GM23338 (cell line): Measurements from ENCODE around the gene PIEZO2. TPM values are rescaled to one million over a fixed set of nuclear protein-coding genes. Genes with fewer than 3 reads are reported as not detected.

ENCODE experiments used
- ATAC-seq: fragments of 200-7000 bp; cut with Tn5 transposase; 3 replicates; pipeline ENCODE4 v1.9.1; 2020
- DNase-seq: peaks from one replicate; pipeline ENCODE4 v3.0.0-alpha.2; 2015; ENCODE audit warnings: low spot score
- H2AFZ ChIP-seq: fragments of 200-600 bp; sonication (generic); 2 replicates; pipeline ENCODE4 v1.8.0; 2016; ENCODE audit warnings: antibody characterized with exemption, mild to moderate bottlenecking, moderate library complexity
- H3F3A ChIP-seq: fragments of 200-600 bp; sonication (generic); replicated peaks from 2 replicates; pipeline ENCODE4 v1.8.0; 2017; ENCODE audit warnings: antibody characterized with exemption, mixed run types, low read depth
- H3K27ac ChIP-seq: fragments of 200-600 bp; sonication (generic); 2 replicates; pipeline ENCODE4 v1.6.1; 2016; ENCODE audit warnings: low read depth
- H3K27me3 ChIP-seq: fragments of 200-600 bp; sonication (generic); 2 replicates; pipeline ENCODE4 v1.8.0; 2016; ENCODE audit warnings: mild to moderate bottlenecking, mixed run types, moderate library complexity; ENCODE audit not compliant: insufficient read depth
- H3K36me3 ChIP-seq: fragments of 200-600 bp; sonication (generic); 2 replicates; pipeline ENCODE4 v1.8.0; 2016; ENCODE audit warnings: mild to moderate bottlenecking; ENCODE audit not compliant: insufficient read depth
- H3K4me1 ChIP-seq: fragments of 200-600 bp; sonication (generic); 2 replicates; pipeline ENCODE4 v1.8.0; 2016; ENCODE audit warnings: mild to moderate bottlenecking, moderate library complexity; ENCODE audit not compliant: insufficient read depth
- H3K4me2 ChIP-seq: fragments of 200-600 bp; sonication (generic); 2 replicates; pipeline ENCODE4 v1.7.1; 2017; ENCODE audit warnings: mixed run types
- H3K4me3 ChIP-seq: fragments of 200-600 bp; sonication (generic); 2 replicates; pipeline ENCODE4 v1.6.1; 2016; ENCODE audit warnings: mixed run types
- H3K79me2 ChIP-seq: fragments of 200-600 bp; sonication (generic); replicated peaks from 2 replicates; pipeline ENCODE4 v1.8.0; 2017; ENCODE audit warnings: mild to moderate bottlenecking; ENCODE audit not compliant: insufficient read depth
- H3K9me2 ChIP-seq: fragments of 200-600 bp; sonication (generic); 2 replicates; pipeline ENCODE4 v1.8.0; 2017; ENCODE audit not compliant: insufficient read depth
- H4K20me1 ChIP-seq: fragments of 200-600 bp; sonication (generic); replicated peaks from 2 replicates; pipeline ENCODE4 v1.8.0; 2017; ENCODE audit warnings: mild to moderate bottlenecking; ENCODE audit not compliant: insufficient read depth
- H3K27ac Mint-ChIP-seq: 2 replicates; pipeline ENCODE4 v1.8.0; 2020; ENCODE audit warnings: inconsistent platforms, mild to moderate bottlenecking, moderate library complexity, mixed read lengths
- H3K27me3 Mint-ChIP-seq: 3 replicates; pipeline ENCODE4 v1.8.0; 2022; ENCODE audit warnings: low read depth, mild to moderate bottlenecking, moderate library complexity, mixed read lengths, inconsistent platforms; ENCODE audit not compliant: insufficient read depth, poor library complexity
- H3K36me3 Mint-ChIP-seq: 3 replicates; pipeline ENCODE4 v1.8.0; 2021; ENCODE audit warnings: low read depth, mild to moderate bottlenecking, inconsistent platforms, moderate library complexity, mixed read lengths
- H3K4me1 Mint-ChIP-seq: 3 replicates; pipeline ENCODE4 v1.8.0; 2020; ENCODE audit warnings: mild to moderate bottlenecking, inconsistent platforms, mixed read lengths
- H3K4me3 Mint-ChIP-seq: 3 replicates; pipeline ENCODE4 v1.8.0; 2021; ENCODE audit warnings: moderate library complexity, mild to moderate bottlenecking, inconsistent platforms, mixed read lengths
- H3K9me3 Mint-ChIP-seq: 3 replicates; pipeline ENCODE4 v1.8.0; 2020; ENCODE audit warnings: moderate library complexity, mild to moderate bottlenecking, inconsistent platforms, mixed read lengths
- CREB1 ChIP-seq: fragments of 250-450 bp; sonication (Bioruptor Pico); IDR thresholded peaks from 2 replicates; pipeline ENCODE4 v1.5.0; 2020; ENCODE audit warnings: low read depth, mild to moderate bottlenecking, moderate library complexity
- ETS1 ChIP-seq: IDR thresholded peaks from 2 replicates; pipeline ENCODE4 v1.6.1; 2016; ENCODE audit warnings: antibody characterized with exemption
- EZH2 ChIP-seq: fragments of 200-600 bp; sonication (generic); IDR thresholded peaks from one replicate; pipeline ENCODE4 v1.8.0; 2017; ENCODE audit warnings: antibody characterized with exemption, mild to moderate bottlenecking, low read depth; ENCODE audit not compliant: unreplicated experiment
- EZH2phosphoT487 ChIP-seq: fragments of 200-600 bp; sonication (generic); IDR thresholded peaks from one replicate; pipeline ENCODE4 v1.8.1; 2018; ENCODE audit warnings: antibody characterized with exemption; ENCODE audit not compliant: unreplicated experiment
- NANOG ChIP-seq: IDR thresholded peaks from 2 replicates; pipeline ENCODE4 v1.6.1; 2016; ENCODE audit warnings: antibody characterized with exemption, borderline replicate concordance
- REST ChIP-seq: IDR thresholded peaks from one replicate; pipeline ENCODE4 v1.6.1; 2018; ENCODE audit warnings: antibody characterized with exemption; ENCODE audit not compliant: unreplicated experiment
- ZNF114 ChIP-seq: fragments of 250-450 bp; sonication (Bioruptor Pico); IDR thresholded peaks from 2 replicates; pipeline ENCODE4 v1.5.0; 2020; ENCODE audit warnings: mild to moderate bottlenecking, moderate library complexity
- ZNF331 ChIP-seq: fragments of 250-450 bp; sonication (Bioruptor Pico); IDR thresholded peaks from 2 replicates; pipeline ENCODE4 v1.5.0; 2020; ENCODE audit warnings: low read depth, mild to moderate bottlenecking, moderate library complexity
- ZNF462 ChIP-seq: fragments of 250-450 bp; sonication (Bioruptor Pico); IDR thresholded peaks from 2 replicates; pipeline ENCODE4 v1.5.0; 2020; ENCODE audit warnings: mild to moderate bottlenecking, moderate library complexity
- polyA plus RNA-seq: library from polyadenylated mRNA; unstranded; fragments of >200 nt; fragmentation: Nextera tagmentation; extraction: Ambion mirVana; gene quantifications from 2 replicates; pipeline ENCODE4 v1.2.1, GENCODE V29; 2016
- total RNA-seq: library from RNA; depleted of rRNA; stranded (reverse); fragments of >200 nt; shearing (Covaris generic); gene quantifications from 2 replicates; pipeline ENCODE4 v1.2.3, GENCODE V29; 2014

Gene PIEZO2
- total and polyA plus RNA-seq, 2 experiments from 2014 or later: 4.8 to 8.2 TPM

- Mint-ChIP-seq H3K36me3 (peaks cover 6% of the 10 kb centered on the region; the same call in 1 of the 3 replicates), H3K27me3 (peaks cover 2% of the 10 kb centered on the region), H3K9me3 (no peaks in the 10 kb centered on the region), H3K27ac (no peak overlapping the region), H3K4me3 (no peak overlapping the region), H3K4me1 (peaks cover 33% of the 10 kb centered on the region)
- Histone ChIP-seq H2AFZ (no peak overlapping the region), H3K36me3 (no peaks in the 10 kb centered on the region), H3K27me3 (no peaks in the 10 kb centered on the region), H3K4me3 (no peak overlapping the region), H3K27ac (no peak overlapping the region), H3K4me1 (no peaks in the 10 kb centered on the region; the same call in 1 of the 2 replicates), H3K4me2 (no peak overlapping the region), H3K79me2 (no peaks in the 10 kb centered on the region), H4K20me1 (no peaks in the 10 kb centered on the region), H3F3A (no peaks in the 10 kb centered on the region), H3K9me2 (no peaks in the 10 kb centered on the region)
- DNase-seq: no peak
- ATAC-seq: no peak
- TF ChIP-seq ZNF114 (CRISPR knock-in tag) (no peak), ETS1 (no peak), REST (no peak), ZNF462 (no peak), ZNF331 (no peak), NANOG (no peak), CREB1 (CRISPR knock-in tag) (no peak), EZH2phosphoT487 (no peak), EZH2 (no peak)
Measured at GRCh38 chr18:10858477-10858876, 290.9 kb downstream of the PIEZO2 start.
